Gastroesophageal sphincter (tissue), 4 donors: Measurements from ENCODE around the gene LARGE1. TPM values are rescaled to one million over a fixed set of nuclear protein-coding genes. Genes with fewer than 3 reads are reported as not detected.

Source experiments
- ATAC-seq: fragments of 150-250 bp; one replicate; pipeline ENCODE4 v1.9.1; 2016; ENCODE audit warnings: mild to moderate bottlenecking, moderate library complexity
- H3K27ac ChIP-seq, 4 donors: fragments of 200-600 bp; sonication (generic) in 3 of 4; 1 replicate in 3 of 4; 2 replicates in 1 of 4; pipeline ENCODE4 v1.5.1; 2016 to 2019
- H3K27me3 ChIP-seq: fragments of 200-600 bp; sonication (generic); one replicate; pipeline ENCODE4 v1.5.1; 2019
- H3K36me3 ChIP-seq, 2 donors: fragments of 200-600 bp; sonication (generic); one replicate each; pipeline ENCODE4 v1.5.1; 2019; ENCODE audit warnings: control low read depth in 1 of 2
- H3K4me1 ChIP-seq, 3 donors: fragments of 200-600 bp; sonication (generic); 1 replicate in 2 of 3; 2 replicates in 1 of 3; pipeline ENCODE4 v1.5.1; 2016 to 2019; ENCODE audit warnings: control low read depth in 2 of 3
- H3K4me3 ChIP-seq, 2 donors: fragments of 200-600 bp; sonication (generic); one replicate each; pipeline ENCODE4 v1.5.1; 2019; ENCODE audit warnings: mild to moderate bottlenecking in 1 of 2, moderate library complexity in 1 of 2
- H3K9me3 ChIP-seq, 3 donors: fragments of 200-600 bp; sonication (generic); one replicate each; pipeline ENCODE4 v1.5.1; 2017 to 2019; ENCODE audit warnings: control low read depth in 2 of 3
- EP300 ChIP-seq: sonication (generic); formaldehyde crosslinking; IDR thresholded peaks from one replicate; pipeline ENCODE4 v1.6.1; 2017; ENCODE audit warnings: antibody characterized with exemption, mild to moderate bottlenecking
- POLR2A ChIP-seq, 2 donors: fragments of 450-650 bp; IDR thresholded peaks; one replicate each; pipeline ENCODE4 v1.6.1; 2017; ENCODE audit warnings: antibody characterized with exemption in 2 of 2, mild to moderate bottlenecking in 2 of 2, moderate library complexity in 1 of 2
- POLR2AphosphoS5 ChIP-seq: sonication (generic); formaldehyde crosslinking; IDR thresholded peaks from one replicate; pipeline ENCODE4 v1.6.1; 2017; ENCODE audit warnings: antibody characterized with exemption
- WGBS, 2 donors: methylation state at CpG; one replicate each; pipeline ENCODE4 v1.1.5; 2018; ENCODE audit warnings: low coverage in 1 of 2; 5-methylcytosine and 5-hydroxymethylcytosine counted together
- total RNA-seq, 4 donors: library from RNA; depleted of rRNA; stranded (reverse); fragments of >200 nt; gene quantifications; one replicate each; pipeline ENCODE4 v1.1.0, GENCODE V29; 2016
- TF ChIP-seq, protein P1 (sequence below), 4 experiments: fragments of 200-600 bp in 2 of 4; fragments of 450-650 bp in 2 of 4; sonication (generic) in 1 of 4; IDR thresholded peaks; one replicate each; pipeline ENCODE4 v1.5.1; 2017 to 2019; ENCODE audit warnings: antibody characterized with exemption in 4 of 4, mild to moderate bottlenecking in 2 of 4, moderate library complexity in 2 of 4

LARGE1 gene
- total RNA-seq, 4 donors from 2014 or later, result 23.0 to 67.8 (median 48.0) TPM

DNA sequence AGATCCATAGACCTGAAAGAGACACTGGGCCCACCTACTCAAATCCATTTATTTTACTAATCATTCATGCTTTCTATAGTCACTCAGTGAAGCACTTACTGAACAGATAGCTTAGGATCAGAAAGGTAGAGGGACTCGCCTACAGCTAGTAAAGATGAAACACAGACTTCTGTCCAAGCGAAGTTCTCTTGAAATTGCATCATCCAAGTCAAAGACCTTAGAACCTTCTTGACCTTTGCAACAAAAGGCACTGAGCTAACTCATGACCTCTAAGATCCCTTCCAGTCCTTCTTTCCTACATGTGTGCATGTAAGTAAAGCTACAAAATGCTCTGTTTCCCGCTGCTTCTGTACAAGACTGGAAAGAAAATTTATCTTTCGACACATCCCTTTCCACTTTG, 377.6 kb downstream of the LARGE1 start:
- ATAC-seq, result no peak
- Histone ChIP-seq H3K27ac (no peak overlapping the region), H3K4me3 (no peak overlapping the region), H3K4me1 (peaks cover 0 to 45% (median 11%) of the 10 kb centered on the region in 3 donors), H3K9me3 (no peaks in the 10 kb centered on the region), H3K27me3 (no peaks in the 10 kb centered on the region), H3K36me3 (no peaks in the 10 kb centered on the region)
- WGBS, 2 donors, result 88 to 93% methylated on average over 3 to 4 of the region's 4 CpGs
- no peak for TF ChIP-seq POLR2A (IDR thresholded peaks at IDR 0.05)
- TF ChIP-seq EP300, result no peak
- no peak for TF ChIP-seq POLR2AphosphoS5
- TF ChIP-seq, protein P1, sequence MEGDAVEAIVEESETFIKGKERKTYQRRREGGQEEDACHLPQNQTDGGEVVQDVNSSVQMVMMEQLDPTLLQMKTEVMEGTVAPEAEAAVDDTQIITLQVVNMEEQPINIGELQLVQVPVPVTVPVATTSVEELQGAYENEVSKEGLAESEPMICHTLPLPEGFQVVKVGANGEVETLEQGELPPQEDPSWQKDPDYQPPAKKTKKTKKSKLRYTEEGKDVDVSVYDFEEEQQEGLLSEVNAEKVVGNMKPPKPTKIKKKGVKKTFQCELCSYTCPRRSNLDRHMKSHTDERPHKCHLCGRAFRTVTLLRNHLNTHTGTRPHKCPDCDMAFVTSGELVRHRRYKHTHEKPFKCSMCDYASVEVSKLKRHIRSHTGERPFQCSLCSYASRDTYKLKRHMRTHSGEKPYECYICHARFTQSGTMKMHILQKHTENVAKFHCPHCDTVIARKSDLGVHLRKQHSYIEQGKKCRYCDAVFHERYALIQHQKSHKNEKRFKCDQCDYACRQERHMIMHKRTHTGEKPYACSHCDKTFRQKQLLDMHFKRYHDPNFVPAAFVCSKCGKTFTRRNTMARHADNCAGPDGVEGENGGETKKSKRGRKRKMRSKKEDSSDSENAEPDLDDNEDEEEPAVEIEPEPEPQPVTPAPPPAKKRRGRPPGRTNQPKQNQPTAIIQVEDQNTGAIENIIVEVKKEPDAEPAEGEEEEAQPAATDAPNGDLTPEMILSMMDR (IDR thresholded peaks at IDR 0.05), result no peak

DNA sequence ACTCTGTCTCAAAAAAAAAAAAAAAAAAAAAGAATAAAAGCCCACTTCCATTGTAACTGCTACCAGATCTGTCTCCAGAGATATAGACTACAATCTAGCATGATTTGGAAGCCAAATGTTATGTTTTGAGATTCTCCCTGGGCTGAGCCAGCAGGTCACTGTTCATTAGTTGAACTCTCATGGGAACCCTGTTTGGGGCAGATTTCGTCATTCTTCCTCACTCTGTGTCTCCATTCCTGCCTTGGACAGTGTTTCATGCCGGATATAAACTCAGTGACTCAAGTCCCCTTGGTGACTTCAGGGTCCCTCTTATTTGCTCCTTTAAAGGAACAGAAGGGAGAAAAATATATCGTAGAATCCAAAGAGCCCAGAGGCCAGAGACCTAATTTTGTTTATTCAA, 378.1 kb downstream of the LARGE1 start:
- WGBS, 2 donors, result 71 to 90% methylated on average over 2 to 3 of the region's 3 CpGs
- ATAC-seq, result no peak

DNA sequence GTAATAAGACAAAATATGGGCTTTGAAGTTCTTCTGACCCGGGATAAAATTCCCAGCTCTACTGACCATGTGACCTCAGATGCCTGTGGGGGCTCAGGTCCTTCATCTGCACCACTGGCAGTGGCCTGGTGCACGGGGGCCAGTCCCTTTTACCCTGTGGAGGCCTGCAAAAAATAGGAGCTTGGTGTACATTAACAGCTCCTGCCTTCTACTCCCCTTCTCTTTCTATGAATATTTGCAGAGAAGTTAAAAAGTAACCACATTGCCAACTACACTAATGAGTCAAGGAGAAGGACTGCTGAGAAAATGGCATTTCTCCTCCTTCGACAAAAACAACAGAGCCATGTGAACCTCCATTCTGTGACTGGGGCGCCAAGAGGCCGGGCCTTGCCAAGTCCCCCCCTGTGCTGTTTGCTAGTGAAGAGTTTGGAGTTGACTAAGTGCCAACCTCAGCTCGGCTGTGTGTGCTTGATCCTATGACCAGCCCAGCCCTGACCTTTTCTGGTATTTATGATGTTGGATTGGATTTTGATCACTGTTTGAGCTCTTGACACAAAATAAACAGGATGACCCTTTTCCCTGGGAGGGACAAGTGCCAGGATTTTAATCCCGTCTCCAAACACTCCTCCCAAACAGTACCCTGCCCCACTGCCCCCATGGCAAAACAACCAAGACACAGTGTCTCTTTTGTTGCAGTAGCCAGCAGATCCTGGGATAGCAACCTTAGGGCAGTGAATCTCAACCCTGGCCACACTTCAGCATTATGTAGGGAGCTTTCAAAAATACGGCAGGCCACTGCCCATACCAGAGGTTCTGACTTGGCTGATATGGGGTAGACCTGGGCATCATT, 380.1 kb downstream of the LARGE1 start:
- TF ChIP-seq POLR2A (IDR thresholded peaks at IDR 0.05) (no peak), POLR2AphosphoS5 (peak; percentile 76), EP300 (no peak)
- TF ChIP-seq, protein P1 (IDR thresholded peaks at IDR 0.05), result no peak
- ATAC-seq, result peak; percentile 68
- Histone ChIP-seq H3K9me3 (no peaks in the 10 kb centered on the region), H3K36me3 (no peaks in the 10 kb centered on the region), H3K4me3 (no peak overlapping the region), H3K4me1 (peaks cover 0 to 61% (median 19%) of the 10 kb centered on the region in 3 donors), H3K27me3 (no peaks in the 10 kb centered on the region), H3K27ac (peak overlapping the region in 2 of 4 donors; percentile 30 to 52)
- 26 to 32% methylated on average over 6 to 7 of the region's 8 CpGs for WGBS, 2 donors

More for the DNA sequence above, 378.1 kb downstream of the LARGE1 start:
- no peaks in the 10 kb centered on the region for H3K27me3 ChIP-seq
- H3K9me3 ChIP-seq, result no peaks in the 10 kb centered on the region
- H3K4me1 ChIP-seq, result peaks cover 0 to 50% (median 11%) of the 10 kb centered on the region in 3 donors
- no peak overlapping the region for H3K4me3 ChIP-seq
- H3K27ac ChIP-seq, result no peak overlapping the region
- H3K36me3 ChIP-seq, result no peaks in the 10 kb centered on the region
- TF ChIP-seq EP300 (no peak), POLR2A (IDR thresholded peaks at IDR 0.05) (no peak), POLR2AphosphoS5 (no peak)
- TF ChIP-seq, protein P1 (IDR thresholded peaks at IDR 0.05), result no peak

DNA sequence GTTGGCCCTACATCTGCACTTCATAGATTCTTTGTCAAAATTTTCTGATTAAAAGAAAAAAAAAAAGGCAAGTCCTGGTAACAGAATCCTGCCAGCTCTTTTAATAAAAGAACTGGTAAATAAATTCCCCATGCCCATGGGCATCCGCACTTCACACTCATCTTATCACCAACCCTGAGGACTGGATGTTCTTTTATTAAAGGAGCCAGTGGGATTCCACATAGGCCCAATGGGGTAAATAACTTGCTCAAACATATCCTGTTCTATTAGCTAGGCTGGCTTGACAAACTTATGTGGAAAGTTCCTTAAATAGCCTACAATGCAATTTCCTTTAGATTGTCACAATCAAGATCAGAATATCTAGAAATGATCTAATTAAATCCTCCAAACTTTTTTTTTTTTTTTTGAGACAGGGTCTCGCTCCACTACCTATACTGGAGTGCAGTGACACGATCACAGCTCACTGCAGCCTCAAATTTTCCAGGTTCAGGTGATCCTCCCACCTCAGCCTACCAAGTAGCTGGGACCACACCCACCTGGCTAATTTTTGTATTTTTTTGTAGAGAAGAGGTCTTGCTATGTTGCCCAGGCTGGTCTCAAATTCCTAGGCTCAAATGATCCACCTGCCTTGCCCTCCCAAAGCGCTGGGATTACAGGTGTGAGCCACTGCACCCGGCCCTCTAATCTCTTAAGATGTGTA, 380.9 kb downstream of the LARGE1 start:
- 95 to 100% methylated on average over 3 to 5 of the region's 5 CpGs for WGBS, 2 donors
- H3K9me3 ChIP-seq, result no peaks in the 10 kb centered on the region
- H3K4me1 ChIP-seq, result peaks cover 0 to 61% (median 19%) of the 10 kb centered on the region in 3 donors
- H3K27ac ChIP-seq, result peak overlapping the region in 1 of 4 donors; percentile 52
- no peaks in the 10 kb centered on the region for H3K36me3 ChIP-seq
- no peak overlapping the region for H3K4me3 ChIP-seq
- ATAC-seq, result no peak
- TF ChIP-seq EP300 (no peak), POLR2A (IDR thresholded peaks at IDR 0.05) (no peak)
- no peaks in the 10 kb centered on the region for H3K27me3 ChIP-seq

DNA sequence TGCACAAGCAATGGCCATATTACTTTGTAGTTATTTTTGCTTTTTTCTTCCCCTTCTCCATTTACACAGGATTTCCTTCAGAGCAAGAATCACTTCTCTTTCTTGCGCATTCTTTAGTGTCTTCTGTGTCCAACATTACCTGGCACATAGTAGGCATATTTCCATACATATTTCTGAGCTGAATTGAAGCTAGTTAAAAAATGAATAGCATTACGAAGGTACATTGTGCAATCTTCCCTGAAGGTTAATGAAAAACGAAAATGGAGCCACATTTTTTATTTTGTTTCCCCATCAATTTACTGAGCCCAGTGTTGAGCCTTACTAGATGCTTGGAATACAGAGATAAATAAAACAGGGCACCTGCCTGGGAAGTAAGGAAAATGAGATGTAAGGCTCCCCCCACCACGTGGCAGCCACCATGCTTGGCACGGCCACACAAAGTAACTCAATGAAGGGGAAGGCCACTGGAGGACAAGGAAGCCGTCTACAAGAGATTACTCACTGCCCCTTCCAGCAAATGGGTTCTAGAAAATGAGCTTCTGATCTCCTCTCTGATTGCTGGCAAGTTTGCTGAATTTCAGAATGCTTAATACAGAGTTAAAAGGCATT, 381.9 kb downstream of the LARGE1 start:
- TF ChIP-seq POLR2AphosphoS5 (no peak), EP300 (no peak), POLR2A (IDR thresholded peaks at IDR 0.05) (no peak)
- TF ChIP-seq, protein P1 (IDR thresholded peaks at IDR 0.05), result no peak
- H3K4me3 ChIP-seq, result no peak overlapping the region
- ATAC-seq, result no peak
- H3K27ac ChIP-seq, result no peak overlapping the region
- no peaks in the 10 kb centered on the region for H3K36me3 ChIP-seq
- 69 to 72% methylated on average over 6 of the region's 6 CpGs for WGBS, 2 donors
- peaks cover 0 to 61% (median 19%) of the 10 kb centered on the region in 3 donors for H3K4me1 ChIP-seq
- H3K9me3 ChIP-seq, result no peaks in the 10 kb centered on the region
- no peaks in the 10 kb centered on the region for H3K27me3 ChIP-seq
